ENCODE data around the gene HELT. TPM values are rescaled to one million over a fixed set of nuclear protein-coding genes. Genes with fewer than 3 reads are reported as not detected.
"Not testable (repeated sequence)": the region's sequence is repeated elsewhere in the genome, so short reads cannot be mapped to it uniquely, and the experiment has no call there.

HELT gene
- total RNA-seq, 1 donor from 2014 or later, result not detected

DNA sequence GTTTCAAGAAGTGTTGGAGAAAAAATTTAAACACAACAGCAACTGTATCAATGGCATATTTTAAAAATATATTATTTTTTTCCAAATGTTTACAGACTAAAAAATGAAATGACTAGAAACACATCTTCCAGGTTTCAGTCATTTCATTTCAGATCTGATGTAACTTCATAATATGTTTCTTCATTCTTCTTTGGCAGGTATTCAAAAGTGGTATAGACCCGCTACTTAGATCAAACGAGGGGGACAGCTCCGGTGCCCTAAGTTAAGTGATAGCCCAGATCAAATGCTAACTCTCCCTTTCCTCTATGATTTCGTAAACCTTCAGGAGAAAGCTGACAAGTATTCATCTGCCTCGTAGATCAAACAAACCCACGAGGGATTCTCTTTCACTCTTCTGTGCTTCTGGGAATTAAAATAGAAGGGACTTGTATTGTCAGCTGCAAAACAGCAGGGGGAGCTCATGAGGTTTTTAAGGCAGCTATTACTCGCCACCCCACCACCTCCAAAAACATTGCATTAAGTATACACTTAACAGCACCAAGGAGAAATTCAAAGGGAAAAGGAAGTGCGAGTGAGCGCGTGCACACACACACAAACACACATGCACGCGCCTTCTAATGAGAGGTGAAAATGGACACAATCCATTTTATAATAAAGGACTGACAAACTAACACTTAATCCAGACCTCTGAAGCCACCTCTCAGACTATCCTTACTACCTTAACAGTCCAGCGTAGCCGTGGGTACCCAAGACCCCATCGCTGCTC, 21.4 kb downstream of the HELT start:
- Histone ChIP-seq H3K4me2 (no peak overlapping the region), H2AFZ (replicated peaks) (no peak overlapping the region)

DNA sequence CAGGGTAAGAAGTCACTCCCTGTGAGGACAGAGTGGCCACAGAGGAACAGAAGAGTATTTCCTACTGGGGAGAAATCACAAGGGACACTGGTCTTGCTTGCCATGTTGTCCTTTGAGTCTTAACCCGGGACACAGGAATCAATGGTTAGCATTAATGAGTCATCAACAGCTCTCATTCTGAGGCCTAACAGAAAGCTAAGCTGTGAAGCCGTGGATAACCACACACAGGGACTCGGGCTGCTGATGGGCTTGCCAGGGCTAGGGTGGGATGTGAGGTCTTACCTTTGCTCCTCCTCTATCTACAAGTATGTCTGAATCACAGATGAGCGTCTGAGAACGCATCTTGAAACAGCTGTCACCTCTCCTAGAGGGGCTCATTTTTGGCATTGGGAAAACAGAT, 22.2 kb downstream of the HELT start:
- H2AFZ ChIP-seq (replicated peaks), result no peak overlapping the region
- H3K4me1 ChIP-seq, result no peaks in the 10 kb centered on the region
- no peak overlapping the region for H3K4me3 ChIP-seq
- H3K27ac ChIP-seq, result no peak overlapping the region
- H3K79me2 ChIP-seq (ENCODE audit: low read depth), result no peaks in the 10 kb centered on the region
- Mint-ChIP-seq H3K4me3 (no peak overlapping the region), H3K36me3 (no peaks in the 10 kb centered on the region), H3K4me1 (peaks cover 3% of the 10 kb centered on the region), H3K27ac (no peak overlapping the region), H3K27me3 (ENCODE audit: insufficient read depth, low read depth) (peaks cover 12% of the 10 kb centered on the region), H3K9me3 (peaks cover 27% of the 10 kb centered on the region)
- no peak for DNase-seq (ENCODE audit: low spot score)
- no peaks in the 10 kb centered on the region for H3K27me3 ChIP-seq
- H3F3A ChIP-seq (ENCODE audit: low read depth), result no peaks in the 10 kb centered on the region
- no peaks in the 10 kb centered on the region for H4K20me1 ChIP-seq (ENCODE audit: low read depth)
- TF ChIP-seq, protein P1, sequence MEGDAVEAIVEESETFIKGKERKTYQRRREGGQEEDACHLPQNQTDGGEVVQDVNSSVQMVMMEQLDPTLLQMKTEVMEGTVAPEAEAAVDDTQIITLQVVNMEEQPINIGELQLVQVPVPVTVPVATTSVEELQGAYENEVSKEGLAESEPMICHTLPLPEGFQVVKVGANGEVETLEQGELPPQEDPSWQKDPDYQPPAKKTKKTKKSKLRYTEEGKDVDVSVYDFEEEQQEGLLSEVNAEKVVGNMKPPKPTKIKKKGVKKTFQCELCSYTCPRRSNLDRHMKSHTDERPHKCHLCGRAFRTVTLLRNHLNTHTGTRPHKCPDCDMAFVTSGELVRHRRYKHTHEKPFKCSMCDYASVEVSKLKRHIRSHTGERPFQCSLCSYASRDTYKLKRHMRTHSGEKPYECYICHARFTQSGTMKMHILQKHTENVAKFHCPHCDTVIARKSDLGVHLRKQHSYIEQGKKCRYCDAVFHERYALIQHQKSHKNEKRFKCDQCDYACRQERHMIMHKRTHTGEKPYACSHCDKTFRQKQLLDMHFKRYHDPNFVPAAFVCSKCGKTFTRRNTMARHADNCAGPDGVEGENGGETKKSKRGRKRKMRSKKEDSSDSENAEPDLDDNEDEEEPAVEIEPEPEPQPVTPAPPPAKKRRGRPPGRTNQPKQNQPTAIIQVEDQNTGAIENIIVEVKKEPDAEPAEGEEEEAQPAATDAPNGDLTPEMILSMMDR (IDR thresholded peaks at IDR 0.05), result no peak
- TF ChIP-seq EZH2 (IDR thresholded peaks at IDR 0.05) (no peak), EZH2phosphoT487 (IDR thresholded peaks at IDR 0.05) (no peak)
- H3K36me3 ChIP-seq, result no peaks in the 10 kb centered on the region
- peaks cover 3% of the 10 kb centered on the region for H3K9me3 ChIP-seq (ENCODE audit: low read depth)
- H3K9ac ChIP-seq, result no peak overlapping the region
- no peak overlapping the region for H3K4me2 ChIP-seq

More for the DNA sequence above, 21.4 kb downstream of the HELT start:
- no peak overlapping the region for H3K9ac ChIP-seq
- no peaks in the 10 kb centered on the region for H3K36me3 ChIP-seq
- no peaks in the 10 kb centered on the region for H3K36me3 Mint-ChIP-seq
- peaks cover 3% of the 10 kb centered on the region for H3K9me3 ChIP-seq (ENCODE audit: low read depth)
- H3K4me3 ChIP-seq, result no peak overlapping the region
- H3K9me3 Mint-ChIP-seq, result peaks cover 23% of the 10 kb centered on the region
- H3K4me3 Mint-ChIP-seq, result no peak overlapping the region
- H3K27me3 Mint-ChIP-seq (ENCODE audit: insufficient read depth, low read depth), result peaks cover 12% of the 10 kb centered on the region
- peak; percentile 63 for DNase-seq (ENCODE audit: low spot score)
- no peaks in the 10 kb centered on the region for H4K20me1 ChIP-seq (ENCODE audit: low read depth)
- no peaks in the 10 kb centered on the region for H3K79me2 ChIP-seq (ENCODE audit: low read depth)
- no peaks in the 10 kb centered on the region for H3F3A ChIP-seq (ENCODE audit: low read depth)
- no peaks in the 10 kb centered on the region for H3K27me3 ChIP-seq
- TF ChIP-seq, protein P1 (IDR thresholded peaks at IDR 0.05), result peak; percentile 91
- TF ChIP-seq EZH2phosphoT487 (IDR thresholded peaks at IDR 0.05) (no peak), EZH2 (IDR thresholded peaks at IDR 0.05) (no peak)
- H3K4me1 Mint-ChIP-seq, result peaks cover 3% of the 10 kb centered on the region
- no peak overlapping the region for H3K27ac Mint-ChIP-seq
- H3K27ac ChIP-seq, result no peak overlapping the region
- H3K4me1 ChIP-seq, result no peaks in the 10 kb centered on the region

DNA sequence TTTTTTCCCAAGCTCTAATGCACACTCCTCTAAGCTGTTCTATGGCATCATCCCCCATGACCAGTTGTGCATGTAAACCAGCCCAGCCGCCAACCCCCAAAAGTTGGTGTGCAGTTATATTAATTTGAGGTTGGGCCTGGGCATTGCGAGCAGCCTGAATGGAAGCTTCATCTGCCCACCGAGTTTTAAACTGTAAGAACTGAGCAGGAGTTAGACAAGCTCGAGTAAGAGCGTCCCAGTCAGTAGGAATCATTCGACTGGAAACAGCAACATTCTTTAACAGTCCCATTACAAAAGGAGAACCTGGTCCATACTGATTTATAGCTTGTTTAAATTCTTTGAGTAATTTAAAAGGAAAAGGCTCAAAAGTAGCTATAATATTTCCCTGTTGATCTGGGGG, 32.0 kb downstream of the HELT start:
- H3K36me3 ChIP-seq; H2AFZ ChIP-seq (replicated peaks); H3K79me2 ChIP-seq (ENCODE audit: low read depth); H3K4me2 ChIP-seq; H3K27ac Mint-ChIP-seq; H3K4me3 ChIP-seq; DNase-seq (ENCODE audit: low spot score); H3K9ac ChIP-seq; H3K9me3 ChIP-seq (ENCODE audit: low read depth); H3K4me3 Mint-ChIP-seq; H3K27ac ChIP-seq; H3K36me3 Mint-ChIP-seq: not testable (repeated sequence)
- peaks cover 21% of the 10 kb centered on the region for H3K9me3 Mint-ChIP-seq
- Histone ChIP-seq H3F3A (ENCODE audit: low read depth) (peaks cover 19% of the 10 kb centered on the region), H4K20me1 (ENCODE audit: low read depth) (peaks cover 18% of the 10 kb centered on the region), H3K4me1 (peaks cover 26% of the 10 kb centered on the region), H3K27me3 (peaks cover 23% of the 10 kb centered on the region)
- H3K27me3 Mint-ChIP-seq (ENCODE audit: insufficient read depth, low read depth), result peaks cover 36% of the 10 kb centered on the region
- peaks cover 31% of the 10 kb centered on the region for H3K4me1 Mint-ChIP-seq

DNA sequence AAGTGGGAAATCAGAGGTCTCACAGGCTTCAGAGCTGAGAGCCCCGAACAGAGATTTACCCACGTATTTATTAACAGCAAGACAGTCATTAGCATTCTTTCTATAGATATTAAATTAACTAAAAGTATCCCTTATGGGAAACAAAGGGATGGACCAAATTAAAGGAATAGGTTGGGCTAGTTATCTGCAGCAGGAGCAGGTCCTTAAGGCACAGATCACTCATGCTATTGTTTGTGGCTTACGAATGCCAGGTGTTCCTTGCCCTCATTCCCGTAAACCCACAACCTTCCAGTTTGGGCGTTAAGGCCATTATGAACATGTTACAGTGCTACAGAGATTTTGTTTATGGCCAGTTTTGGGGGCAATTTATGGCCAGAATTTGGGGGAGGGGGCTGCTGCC, 33.0 kb downstream of the HELT start:
- H3K79me2 ChIP-seq (ENCODE audit: low read depth); H3K4me2 ChIP-seq; H3K9me3 ChIP-seq (ENCODE audit: low read depth); H3K36me3 Mint-ChIP-seq; H2AFZ ChIP-seq (replicated peaks); H3K27ac Mint-ChIP-seq; H3K36me3 ChIP-seq; H3K4me3 ChIP-seq; H3K27ac ChIP-seq; H3K9ac ChIP-seq; DNase-seq (ENCODE audit: low spot score); H3K4me3 Mint-ChIP-seq: not testable (repeated sequence)
- Histone ChIP-seq H4K20me1 (ENCODE audit: low read depth) (peaks cover 18% of the 10 kb centered on the region), H3K27me3 (peaks cover 33% of the 10 kb centered on the region), H3K4me1 (peaks cover 34% of the 10 kb centered on the region), H3F3A (ENCODE audit: low read depth) (peaks cover 19% of the 10 kb centered on the region)
- Mint-ChIP-seq H3K9me3 (peaks cover 18% of the 10 kb centered on the region), H3K4me1 (peaks cover 40% of the 10 kb centered on the region), H3K27me3 (ENCODE audit: insufficient read depth, low read depth) (peaks cover 41% of the 10 kb centered on the region)

All from neural progenitor cell (in vitro differentiated cells).